Measurements from ENCODE around the gene SUFU. TPM values are rescaled to one million over a fixed set of nuclear protein-coding genes. Genes with fewer than 3 reads are reported as not detected.

The SUFU gene
- total and polyA plus RNA-seq, 2 of the 4 experiments (the other 2 are of a cell fraction): 2.2 to 11.0 TPM

DNA sequence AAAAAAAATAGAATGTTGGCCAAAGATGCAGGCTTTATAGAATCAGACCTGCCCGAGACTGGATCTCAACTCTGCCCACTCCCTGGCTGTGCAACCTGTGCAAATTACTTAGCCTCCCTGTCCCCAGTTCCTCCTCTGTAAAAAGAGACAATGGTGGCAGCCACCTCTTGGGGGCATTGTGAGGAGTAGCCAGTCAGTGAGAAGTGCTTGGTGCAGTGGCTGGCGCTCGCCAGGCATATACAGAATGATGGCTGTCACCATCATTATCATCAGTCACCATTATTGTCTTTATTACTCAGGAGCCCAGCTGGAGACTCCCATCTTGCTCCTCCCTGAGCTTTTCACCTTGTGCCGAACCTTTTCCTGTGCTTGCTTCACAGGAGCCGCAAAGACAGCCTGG, 111.1 kb downstream of the SUFU start:
- Histone ChIP-seq H3K23ac (ENCODE audit: low read depth, low read length) (no peak overlapping the region), H3K4me1 (ENCODE audit: control insufficient read depth, insufficient read depth, low read length) (peaks cover 18% of the 10 kb centered on the region), H3K9me1 (ENCODE audit: insufficient read depth, low read length) (peaks cover 21% of the 10 kb centered on the region; the same call in 1 of the 2 replicates), H3K27me3 (ENCODE audit: control insufficient read depth, insufficient read depth, low read length) (no peaks in the 10 kb centered on the region), H2AK5ac (ENCODE audit: low read depth, low read length) (no peak overlapping the region), H4K5ac (ENCODE audit: low read depth, low read length) (no peak overlapping the region), H3K9me3 (ENCODE audit: control insufficient read depth, insufficient read depth, low read length) (no peaks in the 10 kb centered on the region), H3K4me2 (ENCODE audit: low read depth, low read length) (no peak overlapping the region), H2BK120ac (ENCODE audit: low read depth, low read length) (no peak overlapping the region), H3K79me1 (ENCODE audit: low read depth in 1 of 2, low read length in 2 of 2) (peaks cover 0 to 22% of the 10 kb centered on the region in 2 experiments; a peak in 1 of 4 replicates), H4K91ac (ENCODE audit: insufficient read depth, low read depth, low read length) (no peak overlapping the region), H3K4ac (ENCODE audit: low read depth, low read length) (no peak overlapping the region), H3K18ac (ENCODE audit: low read depth, low read length) (no peak overlapping the region), H2BK5ac (ENCODE audit: low read depth, low read length, poor library complexity, severe bottlenecking) (no peak overlapping the region), H3K27ac (ENCODE audit: insufficient read depth, low read length) (no peak overlapping the region), H3K36me3 (ENCODE audit: control insufficient read depth, insufficient read depth, low read length) (peaks cover 34% of the 10 kb centered on the region), H2AFZ (replicated peaks; ENCODE audit: low read length, poor library complexity) (no peak overlapping the region), H2BK20ac (ENCODE audit: low read depth, low read length) (no peak overlapping the region), H2AK9ac (replicated peaks; ENCODE audit: low read depth, low read length, poor library complexity) (no peak overlapping the region), H4K8ac (ENCODE audit: low read depth in 2 of 2, low read length in 2 of 2) (no peak overlapping the region), H2BK15ac (ENCODE audit: low read depth, low read length) (no peak overlapping the region), H3K14ac (replicated peaks; ENCODE audit: low read depth, low read length) (no peak overlapping the region), H3K9ac (ENCODE audit: low read depth, low read length) (no peak overlapping the region), H3K56ac (ENCODE audit: extremely low read depth, insufficient read depth, low read length) (no peak overlapping the region), H4K20me1 (ENCODE audit: insufficient read depth, low read length) (no peaks in the 10 kb centered on the region), H3K4me3 (ENCODE audit: insufficient read depth, low read depth, low read length) (no peak overlapping the region)
- DNase-seq (no peak), ATAC-seq (ENCODE audit: low read depth) (no peak)
- dilution Hi-C loops (cut with HindIII; ENCODE audit: low sequenced_read_pairs, unreplicated experiment) (no loop called here), in situ Hi-C loops (cut with MboI; ENCODE audit: low sequenced_read_pairs) (no loop called here), intact Hi-C loops (cut with micrococcal nuclease) (no loop called here)
- 79% methylated on average over 2 of the region's 5 CpGs; no CpG with 5 or more reads in 1 of the 2 experiments for WGBS, 2 experiments (ENCODE audit: extremely low coverage in 2 of 2, insufficient read length in 1 of 2)
- POLR2A ChIA-PET (ENCODE audit: unreplicated experiment): no interaction called here
- CTCF ChIA-PET: interaction anchor here (0.8 to 1.4 kb wide), 2 partner anchors 10 to 15 kb away, joined by 3 to 4 read pairs; no protein-coding TSS in a partner anchor
- BruUV-seq (replicated peaks): no TSS peak
- TF ChIP-seq CEBPB (IDR thresholded peaks at IDR 0.05; ENCODE audit: low read depth, low read length): no peak
- no peak for TF ChIP-seq CHD1 (IDR thresholded peaks at IDR 0.05; ENCODE audit: low read depth, low read length)
- TF ChIP-seq, protein P1, sequence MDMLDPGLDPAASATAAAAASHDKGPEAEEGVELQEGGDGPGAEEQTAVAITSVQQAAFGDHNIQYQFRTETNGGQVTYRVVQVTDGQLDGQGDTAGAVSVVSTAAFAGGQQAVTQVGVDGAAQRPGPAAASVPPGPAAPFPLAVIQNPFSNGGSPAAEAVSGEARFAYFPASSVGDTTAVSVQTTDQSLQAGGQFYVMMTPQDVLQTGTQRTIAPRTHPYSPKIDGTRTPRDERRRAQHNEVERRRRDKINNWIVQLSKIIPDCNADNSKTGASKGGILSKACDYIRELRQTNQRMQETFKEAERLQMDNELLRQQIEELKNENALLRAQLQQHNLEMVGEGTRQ (IDR thresholded peaks at IDR 0.05; ENCODE audit: low read depth, low read length): no peak
- TF ChIP-seq, protein P2, sequence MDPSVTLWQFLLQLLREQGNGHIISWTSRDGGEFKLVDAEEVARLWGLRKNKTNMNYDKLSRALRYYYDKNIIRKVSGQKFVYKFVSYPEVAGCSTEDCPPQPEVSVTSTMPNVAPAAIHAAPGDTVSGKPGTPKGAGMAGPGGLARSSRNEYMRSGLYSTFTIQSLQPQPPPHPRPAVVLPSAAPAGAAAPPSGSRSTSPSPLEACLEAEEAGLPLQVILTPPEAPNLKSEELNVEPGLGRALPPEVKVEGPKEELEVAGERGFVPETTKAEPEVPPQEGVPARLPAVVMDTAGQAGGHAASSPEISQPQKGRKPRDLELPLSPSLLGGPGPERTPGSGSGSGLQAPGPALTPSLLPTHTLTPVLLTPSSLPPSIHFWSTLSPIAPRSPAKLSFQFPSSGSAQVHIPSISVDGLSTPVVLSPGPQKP (IDR thresholded peaks at IDR 0.05; ENCODE audit: borderline replicate concordance, low read depth, low read length): no peak
- no peak for TF ChIP-seq FOS (IDR thresholded peaks at IDR 0.05; ENCODE audit: low read depth, low read length)
- TF ChIP-seq MAZ (IDR thresholded peaks at IDR 0.05; ENCODE audit: borderline replicate concordance, low read depth, low read length): no peak
- TF ChIP-seq MAFK (IDR thresholded peaks at IDR 0.05; ENCODE audit: low read depth, low read length): no peak
- TF ChIP-seq SMC3 (IDR thresholded peaks at IDR 0.05; ENCODE audit: low read depth, low read length): no peak
- no peak for TF ChIP-seq RCOR1 (IDR thresholded peaks at IDR 0.05; ENCODE audit: insufficient replicate concordance, low read length)
- no peak for TF ChIP-seq RAD21 (IDR thresholded peaks at IDR 0.05; ENCODE audit: low read length)
- TF ChIP-seq, protein P3, sequence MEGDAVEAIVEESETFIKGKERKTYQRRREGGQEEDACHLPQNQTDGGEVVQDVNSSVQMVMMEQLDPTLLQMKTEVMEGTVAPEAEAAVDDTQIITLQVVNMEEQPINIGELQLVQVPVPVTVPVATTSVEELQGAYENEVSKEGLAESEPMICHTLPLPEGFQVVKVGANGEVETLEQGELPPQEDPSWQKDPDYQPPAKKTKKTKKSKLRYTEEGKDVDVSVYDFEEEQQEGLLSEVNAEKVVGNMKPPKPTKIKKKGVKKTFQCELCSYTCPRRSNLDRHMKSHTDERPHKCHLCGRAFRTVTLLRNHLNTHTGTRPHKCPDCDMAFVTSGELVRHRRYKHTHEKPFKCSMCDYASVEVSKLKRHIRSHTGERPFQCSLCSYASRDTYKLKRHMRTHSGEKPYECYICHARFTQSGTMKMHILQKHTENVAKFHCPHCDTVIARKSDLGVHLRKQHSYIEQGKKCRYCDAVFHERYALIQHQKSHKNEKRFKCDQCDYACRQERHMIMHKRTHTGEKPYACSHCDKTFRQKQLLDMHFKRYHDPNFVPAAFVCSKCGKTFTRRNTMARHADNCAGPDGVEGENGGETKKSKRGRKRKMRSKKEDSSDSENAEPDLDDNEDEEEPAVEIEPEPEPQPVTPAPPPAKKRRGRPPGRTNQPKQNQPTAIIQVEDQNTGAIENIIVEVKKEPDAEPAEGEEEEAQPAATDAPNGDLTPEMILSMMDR (conservative IDR thresholded peaks at IDR 0.05; ENCODE audit: low read depth, low read length): no peak
- TF ChIP-seq BHLHE40 (IDR thresholded peaks at IDR 0.05; ENCODE audit: low read depth, low read length): no peak
- no peak for TF ChIP-seq MXI1 (IDR thresholded peaks at IDR 0.05; ENCODE audit: borderline replicate concordance, low read depth, low read length)
- TF ChIP-seq RFX5 (IDR thresholded peaks at IDR 0.05; ENCODE audit: low read depth, low read length): no peak

All from IMR-90 (cell line).